Endothelial cell of umbilical vein (primary cell): ENCODE results near the gene LCLAT1. TPM values are rescaled to one million over a fixed set of nuclear protein-coding genes. Genes with fewer than 3 reads are reported as not detected.

ENCODE experiments used
- BruUV-seq: library from RNA; stranded (reverse); fragments of 400-500 nt; replicated peaks from 2 replicates; lab custom pipeline; 2021; lab: Mats Ljungman, UMichigan
- CTCF ChIA-PET: fragments of 300-600, 350-600 bp; sonication (Branson Sonifier 250); formaldehyde crosslinking; loops from one replicate; lab custom pipeline; 2021; ENCODE audit warnings: antibody characterized with exemption, inconsistent platforms; lab: Charles Lee
- POLR2A ChIA-PET: fragments of 300-600, 350-600 bp; sonication (Branson Sonifier 250); formaldehyde crosslinking; loops from one replicate; lab custom pipeline; 2021; ENCODE audit warnings: antibody characterized with exemption, inconsistent platforms; lab: Charles Lee
- DNase-seq: peaks from one replicate; pipeline ENCODE4 v3.0.0-alpha.2; 2011; ENCODE audit warnings: low read depth, low spot score
- FAIRE-seq: peaks from 2 replicates; lab custom pipeline; 2011; peaks lifted over from hg19 to GRCh38; lab: Jason Lieb, UNC
- H2AFZ ChIP-seq: 2 replicates; pipeline ENCODE4 v1.6.0; 2012; ENCODE audit warnings: low read depth, low read length, control low read depth, inconsistent platforms
- H3K27ac ChIP-seq: 2 replicates; pipeline ENCODE4 v1.5.1; 2011; ENCODE audit warnings: low read depth, mild to moderate bottlenecking, control low read depth, low read length, moderate library complexity; ENCODE audit not compliant: insufficient read depth
- H3K27me3 ChIP-seq, 2 experiments: 2 replicates each; pipeline versions ENCODE4 v1.6.0 to v1.6.1; 2011; ENCODE audit warnings: low read length in 2 of 2, mixed read lengths in 1 of 2; ENCODE audit not compliant: control insufficient read depth in 2 of 2, insufficient read depth in 2 of 2
- H3K36me3 ChIP-seq, 2 experiments: 2 replicates in 1 of 2; 3 replicates in 1 of 2; pipeline ENCODE4 v1.5.1; 2011; ENCODE audit warnings: low read length in 2 of 2, mild to moderate bottlenecking in 1 of 2, moderate library complexity in 1 of 2; ENCODE audit not compliant: control insufficient read depth in 2 of 2, insufficient read depth in 2 of 2; ENCODE audit errors: extremely low read depth in 1 of 2
- H3K4me1 ChIP-seq: 3 replicates; pipeline ENCODE4 v1.5.1; 2011; ENCODE audit warnings: mild to moderate bottlenecking, low read length; ENCODE audit not compliant: control insufficient read depth, insufficient read depth; ENCODE audit errors: extremely low read depth
- H3K4me2 ChIP-seq: 2 replicates; pipeline ENCODE4 v1.6.1; 2011; ENCODE audit warnings: low read length, control low read depth, mixed read lengths; ENCODE audit not compliant: insufficient read depth
- H3K4me3 ChIP-seq, 3 experiments: fragments of 200-600 bp in 1 of 3; sonication (generic), shearing (Covaris generic) in 1 of 3; replicated peaks in 1 of 3; 2 replicates each; pipeline ENCODE4 v1.5.1; 2011 to 2016; ENCODE audit warnings: control low read depth in 3 of 3, low read length in 3 of 3, mild to moderate bottlenecking in 2 of 3, inconsistent platforms in 1 of 3, low read depth in 1 of 3, moderate library complexity in 1 of 3; ENCODE audit not compliant: insufficient read depth in 1 of 3
- H3K79me2 ChIP-seq: 2 replicates; pipeline ENCODE4 v1.6.0; 2012; ENCODE audit warnings: low read length, inconsistent platforms; ENCODE audit not compliant: control insufficient read depth, insufficient read depth
- H3K9ac ChIP-seq: replicated peaks from 2 replicates; pipeline ENCODE3; 2011; ENCODE audit warnings: low read length, control low read depth; ENCODE audit not compliant: insufficient read depth; ENCODE audit errors: extremely low read depth
- H3K9me1 ChIP-seq: replicated peaks from 3 replicates; pipeline ENCODE4 v1.6.0; 2011; ENCODE audit warnings: mild to moderate bottlenecking, low read length; ENCODE audit not compliant: control insufficient read depth, insufficient read depth; ENCODE audit errors: extremely low read depth
- H3K9me3 ChIP-seq: replicated peaks from 2 replicates; pipeline ENCODE4 v1.5.1; 2012; ENCODE audit warnings: low read length, inconsistent platforms; ENCODE audit not compliant: control insufficient read depth, insufficient read depth
- H4K20me1 ChIP-seq: replicated peaks from 2 replicates; pipeline ENCODE3; 2011; ENCODE audit warnings: mild to moderate bottlenecking, low read length; ENCODE audit not compliant: control insufficient read depth, insufficient read depth; ENCODE audit errors: extremely low read depth
- CTCF ChIP-seq, 2 donors: IDR thresholded peaks; 1 replicate in 1 of 2; 2 replicates in 1 of 2; pipeline ENCODE4 v1.5.1; 2011; ENCODE audit warnings: low read length in 2 of 2, mild to moderate bottlenecking in 2 of 2, moderate library complexity in 2 of 2, control low read depth in 1 of 2, inconsistent platforms in 1 of 2, low read depth in 1 of 2; ENCODE audit not compliant: insufficient read depth in 1 of 2; ENCODE audit errors: extremely low read depth in 1 of 2
- EZH2 ChIP-seq: IDR thresholded peaks from 2 replicates; pipeline ENCODE4 v1.6.1; 2012; ENCODE audit warnings: borderline replicate concordance, low read depth, mild to moderate bottlenecking, moderate library complexity, low read length, inconsistent platforms; ENCODE audit not compliant: severe bottlenecking
- FOS ChIP-seq: IDR thresholded peaks from 2 replicates; pipeline ENCODE4 v1.6.1; 2011; ENCODE audit warnings: mild to moderate bottlenecking, low read length, moderate library complexity, borderline replicate concordance; ENCODE audit not compliant: insufficient read depth
- GATA2 ChIP-seq: IDR thresholded peaks from 2 replicates; pipeline ENCODE4 v1.7.0; 2011; ENCODE audit warnings: low read depth, mild to moderate bottlenecking, moderate library complexity, mixed read lengths, low read length; ENCODE audit not compliant: insufficient read length, insufficient read depth
- JUN ChIP-seq: IDR thresholded peaks from 2 replicates; pipeline ENCODE4 v1.6.1; 2011; ENCODE audit warnings: borderline replicate concordance, low read depth; ENCODE audit not compliant: insufficient read length, insufficient read depth
- MAX ChIP-seq: IDR thresholded peaks from 2 replicates; pipeline ENCODE4 v1.6.1; 2011; ENCODE audit not compliant: insufficient read depth, insufficient read length
- MYC ChIP-seq: IDR thresholded peaks from one replicate; pipeline ENCODE4 v1.6.1; 2011; ENCODE audit warnings: mild to moderate bottlenecking, low read depth, low read length
- POLR2A ChIP-seq: IDR thresholded peaks from 2 replicates; pipeline ENCODE4 v1.6.1; 2012; ENCODE audit warnings: low read depth, mild to moderate bottlenecking, control low read depth, low read length
- POLR2AphosphoS5 ChIP-seq: IDR thresholded peaks from 2 replicates; pipeline ENCODE4 v1.6.1; 2012; ENCODE audit warnings: low read depth, mild to moderate bottlenecking, control low read depth, low read length, moderate library complexity; ENCODE audit not compliant: insufficient read depth
- dilution Hi-C: fragments of 300-500 bp; cut with MboI; formaldehyde crosslinking; loops from one replicate; pipeline ENCODE4 v1.15.0; 2019; ENCODE audit warnings: low sequenced_read_pairs; ENCODE audit not compliant: extremely low pct_ligation_motif_present
- intact Hi-C: fragments of 100-400 bp; cut with micrococcal nuclease; formaldehyde crosslinking; loops from one replicate; pipeline ENCODE4 v1.10.0; 2022
- polyA plus RNA-seq, 4 experiments: library from polyadenylated mRNA; depleted of rRNA in 3 of 4; stranded (reverse) in 3 of 4; unstranded in 1 of 4; fragments of >200 nt; gene quantifications; 2 replicates each; pipeline versions ENCODE4 v1.2.1 to v1.2.3, GENCODE V29; 2011 to 2012; ENCODE audit warnings: missing spikeins in 1 of 4
- total RNA-seq: library from RNA; stranded (reverse); gene quantifications from 2 replicates; pipeline ENCODE4 v1.2.3, GENCODE V29; 2021

Gene LCLAT1
- total and polyA plus RNA-seq, 2 donors (not counting 3 experiments of a cell fraction or from before 2014, with no cell fraction given): 6.1 to 20.8 TPM

- Histone ChIP-seq H3K27ac (no peak overlapping the region), H3K4me1 (no peaks in the 10 kb centered on the region), H3K27me3 (no peaks in the 10 kb centered on the region), H3K79me2 (no peaks in the 10 kb centered on the region), H3K4me3 (no peak overlapping the region), H3K4me2 (no peak overlapping the region), H2AFZ (no peak overlapping the region), H4K20me1 (no peaks in the 10 kb centered on the region), H3K9me3 (no peaks in the 10 kb centered on the region), H3K9ac (no peak overlapping the region), H3K9me1 (no peaks in the 10 kb centered on the region), H3K36me3 (no peaks in the 10 kb centered on the region)
- CTCF ChIA-PET: interaction anchor here (1.0 to 1.8 kb wide), 3 partner anchors 9 to 458 kb away, joined by 3 to 4 read pairs (median 4); no protein-coding TSS in a partner anchor
- intact Hi-C loops (no loop called here), dilution Hi-C loops (no loop called here)
- FAIRE-seq (no peak), DNase-seq (no peak)
- TF ChIP-seq MYC: no peak
- TF ChIP-seq EZH2: no peak
- TF ChIP-seq POLR2A: no peak
- TF ChIP-seq JUN: no peak
- TF ChIP-seq MAX: no peak
- no peak for TF ChIP-seq GATA2
- TF ChIP-seq CTCF (IDR thresholded peaks at IDR 0.05; ENCODE audit: extremely low read depth in 1 of 2, insufficient read depth in 1 of 2, low read depth in 1 of 2, low read length in 2 of 2): no peak
- no peak for TF ChIP-seq POLR2AphosphoS5
- TF ChIP-seq FOS: no peak
- BruUV-seq: no TSS peak
- POLR2A ChIA-PET: no interaction called here
Measured at GRCh38 chr2:30622452-30622851, 175.4 kb downstream of the LCLAT1 start.
